Body of pancreas (tissue), 4 donors: ENCODE measurements around the gene SEMA3E.

Source experiments
- CTCF ChIP-seq, 7 experiments: fragments of 450-650 bp in 4 of 7; fragments of 200-600 bp in 3 of 7; sonication (generic) in 3 of 7; IDR thresholded peaks; one replicate each; pipeline ENCODE4 v1.5.1; 2016 to 2019; ENCODE audit warnings: antibody characterized with exemption in 7 of 7
- POLR2A ChIP-seq, 3 donors: fragments of 450-650 bp; IDR thresholded peaks; one replicate each; pipeline ENCODE4 v1.6.1; 2016; ENCODE audit warnings: antibody characterized with exemption in 3 of 3, mild to moderate bottlenecking in 2 of 3

DNA sequence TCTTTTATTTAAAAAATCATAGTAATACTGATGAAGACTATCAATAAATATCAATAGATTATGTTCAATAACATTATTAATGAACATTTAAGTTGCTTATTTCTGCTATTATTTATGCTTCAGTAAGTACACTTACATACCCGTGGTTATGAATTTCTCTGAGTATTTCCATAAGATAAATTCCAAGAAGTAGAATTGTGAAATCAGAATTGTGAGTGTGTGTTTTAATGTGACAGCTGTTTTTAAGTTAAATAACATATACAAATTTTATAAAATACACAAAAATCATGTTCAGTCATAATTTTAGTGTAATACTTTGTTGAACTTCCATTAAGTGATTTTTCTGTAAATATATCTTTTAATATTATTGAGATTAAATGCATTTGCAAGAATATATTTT lies 37.5 kb upstream of the SEMA3E start:
- TF ChIP-seq CTCF (IDR thresholded peaks at IDR 0.05): no peak
- no peak for TF ChIP-seq POLR2A (IDR thresholded peaks at IDR 0.05)
